Fibroblast of skin of right quadriceps (primary cell): ENCODE results near the gene PLCXD1.
"Not testable (repeated sequence)": the region's sequence is repeated elsewhere in the genome, so short reads cannot be mapped to it uniquely, and the experiment has no call there.

Experiments used
- DNase-seq: peaks from one replicate; pipeline ENCODE4 v3.0.0-alpha.2; 2013

PLCXD1 gene

GRCh38 chrX:292900-293897 is 12.0 kb downstream of the PLCXD1 start:
- no peak for DNase-seq

GRCh38 chrX:295136-295535 is 14.0 kb downstream of the PLCXD1 start:
- no peak for DNase-seq

DNA sequence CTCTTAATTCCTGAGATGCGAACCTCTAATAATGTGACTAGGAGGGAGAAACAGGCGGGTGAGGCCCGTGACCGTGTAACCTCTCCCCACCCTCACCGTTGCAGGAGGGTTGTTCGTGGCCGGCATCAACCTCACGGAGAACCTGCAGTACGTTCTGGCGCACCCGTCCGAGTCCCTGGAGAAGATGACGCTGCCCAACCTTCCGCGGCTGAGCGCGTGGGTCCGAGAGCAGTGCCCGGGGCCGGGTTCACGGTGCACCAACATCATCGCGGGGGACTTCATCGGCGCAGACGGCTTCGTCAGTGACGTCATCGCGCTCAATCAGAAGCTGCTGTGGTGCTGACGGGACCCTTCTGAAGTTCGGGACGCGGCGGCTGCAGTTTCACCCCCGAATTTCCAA is 17.8 kb downstream of the PLCXD1 start:
- DNase-seq = no peak

- no peak for DNase-seq
Observed at GRCh38 chrX:300334-300733, 19.2 kb downstream of the PLCXD1 start.

- no peak for DNase-seq
Observed at GRCh38 chrX:302975-303374, 21.8 kb downstream of the PLCXD1 start.

- DNase-seq = not testable (repeated sequence)
Observed at GRCh38 chrX:305781-306613, 24.8 kb downstream of the PLCXD1 start.

DNA sequence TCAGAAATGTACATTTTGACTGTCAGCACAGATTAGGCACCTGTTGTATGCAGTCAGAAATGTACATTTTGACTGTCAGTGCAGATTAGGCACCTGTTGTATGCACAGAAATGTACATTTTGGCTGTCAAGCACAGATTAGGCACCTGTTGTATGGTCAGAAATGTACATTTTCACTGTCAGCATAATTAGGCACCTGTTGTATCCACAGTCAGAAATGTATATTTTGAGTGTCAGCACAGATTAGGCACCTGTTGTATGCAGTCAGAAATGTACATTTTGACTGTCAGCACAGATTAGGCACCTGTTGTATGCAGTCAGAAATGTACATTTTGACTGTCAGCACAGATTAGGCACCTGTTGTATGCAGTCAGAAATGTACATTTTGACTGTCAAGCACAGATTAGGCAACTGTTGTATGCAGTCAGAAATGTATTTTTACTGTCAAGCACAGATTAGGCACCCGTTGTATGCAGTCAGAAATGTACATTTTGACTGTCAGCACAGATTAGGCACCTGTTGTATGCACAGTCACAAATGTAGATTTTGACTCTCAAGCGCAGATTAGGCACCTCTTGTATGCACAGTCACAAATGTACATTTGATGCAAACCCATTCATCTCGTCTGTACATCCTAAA is 25.6 kb downstream of the PLCXD1 start:
- not testable (repeated sequence) for DNase-seq

DNA sequence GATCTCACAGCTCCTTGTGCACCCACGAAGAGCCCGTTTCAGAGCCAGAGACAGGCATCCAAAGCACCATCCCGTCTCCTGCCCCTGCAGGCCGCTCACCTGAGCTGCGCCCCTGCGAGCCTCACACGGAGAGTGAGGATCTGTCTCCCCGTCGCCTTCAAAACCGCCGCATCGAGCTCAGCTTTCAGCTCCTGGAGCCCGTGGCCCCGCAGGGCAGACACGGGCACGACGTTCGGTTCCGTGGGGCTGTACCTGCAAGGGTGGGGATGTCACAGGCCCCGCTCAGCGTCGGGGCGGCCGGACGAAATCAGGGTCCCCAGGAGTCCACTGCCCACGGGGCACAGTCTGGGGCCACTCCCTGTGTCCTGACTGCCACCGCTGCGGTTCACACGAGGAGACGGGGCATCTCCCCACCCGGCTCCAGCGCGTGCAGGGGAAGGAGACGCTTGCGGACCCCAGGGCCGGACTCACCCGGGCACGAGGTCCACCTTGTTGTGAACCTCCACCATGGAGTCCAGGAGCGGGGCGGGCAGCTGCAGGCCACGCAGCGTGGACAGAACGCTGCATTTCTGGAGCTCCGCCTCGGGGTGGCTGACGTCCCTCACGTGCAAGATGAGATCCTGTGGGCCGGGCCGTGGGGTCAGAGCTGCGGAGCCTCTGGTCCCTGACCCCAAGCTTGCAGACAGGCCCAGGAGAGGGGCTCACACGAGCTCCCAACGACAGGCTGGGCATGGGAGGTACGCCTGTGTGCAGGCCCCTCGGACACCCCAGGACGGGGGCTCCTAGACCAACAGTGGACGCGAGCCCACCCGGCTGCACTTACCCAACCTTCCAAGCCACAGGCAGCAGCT is 26.3 kb downstream of the PLCXD1 start:
- no peak for DNase-seq

GRCh38 chrX:308821-309520 is 27.8 kb downstream of the PLCXD1 start:
- no peak for DNase-seq

- DNase-seq = no peak
Observed at GRCh38 chrX:310621-311155, 29.5 kb downstream of the PLCXD1 start.

DNA sequence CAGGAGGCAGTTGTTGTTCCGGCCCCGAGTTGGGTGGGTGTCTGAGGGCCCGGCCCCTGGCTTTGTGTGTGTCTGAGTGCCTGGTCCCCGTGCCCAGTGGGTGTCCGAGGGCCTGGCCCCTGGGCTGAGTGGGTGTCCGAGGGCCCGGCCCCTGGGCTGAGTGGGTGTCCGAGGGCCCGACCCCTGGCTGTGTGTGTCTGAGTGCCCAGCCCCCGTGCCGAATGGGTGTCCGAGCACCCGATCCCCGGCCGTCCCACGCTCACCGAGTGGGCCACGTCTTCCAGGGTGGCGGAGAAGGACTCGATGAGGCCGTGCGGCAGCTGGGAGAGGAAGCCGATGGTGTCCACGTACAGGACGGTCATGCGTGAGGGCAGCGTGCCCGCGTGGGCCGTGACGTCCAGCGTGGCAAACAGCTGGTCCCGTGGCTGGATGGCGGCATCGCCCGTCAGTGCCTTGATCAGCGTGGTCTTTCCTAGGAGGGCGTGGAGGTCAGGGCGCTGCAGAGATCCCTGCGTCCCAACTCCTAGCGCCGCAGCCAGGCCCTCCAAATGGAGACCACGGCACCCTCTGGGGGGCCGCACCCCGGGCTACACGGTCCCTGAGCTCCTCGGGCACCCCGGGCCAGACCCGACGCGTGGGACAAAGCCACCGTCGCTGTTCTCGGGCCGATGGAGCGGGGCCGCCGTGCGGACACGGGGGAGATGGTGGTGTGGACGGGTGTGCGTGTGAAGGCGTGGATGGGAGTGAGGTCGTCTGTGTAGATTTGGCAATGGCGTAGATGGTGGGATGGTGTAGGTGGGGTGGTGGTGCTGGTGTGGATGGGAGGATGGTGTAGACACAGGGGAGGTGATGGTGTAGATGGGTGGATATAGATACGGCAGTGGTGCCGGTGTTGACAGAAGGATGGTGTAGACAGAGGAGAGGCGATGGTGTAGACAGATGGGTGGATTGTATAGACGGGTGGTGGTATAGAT is 30.3 kb downstream of the PLCXD1 start:
- DNase-seq = no peak

- DNase-seq = no peak
Observed at GRCh38 chrX:312621-313331, 31.6 kb downstream of the PLCXD1 start.

- no peak for DNase-seq
Observed at GRCh38 chrX:313546-313945, 32.4 kb downstream of the PLCXD1 start.

GRCh38 chrX:314049-314448 is 32.9 kb downstream of the PLCXD1 start:
- DNase-seq = no peak

DNA sequence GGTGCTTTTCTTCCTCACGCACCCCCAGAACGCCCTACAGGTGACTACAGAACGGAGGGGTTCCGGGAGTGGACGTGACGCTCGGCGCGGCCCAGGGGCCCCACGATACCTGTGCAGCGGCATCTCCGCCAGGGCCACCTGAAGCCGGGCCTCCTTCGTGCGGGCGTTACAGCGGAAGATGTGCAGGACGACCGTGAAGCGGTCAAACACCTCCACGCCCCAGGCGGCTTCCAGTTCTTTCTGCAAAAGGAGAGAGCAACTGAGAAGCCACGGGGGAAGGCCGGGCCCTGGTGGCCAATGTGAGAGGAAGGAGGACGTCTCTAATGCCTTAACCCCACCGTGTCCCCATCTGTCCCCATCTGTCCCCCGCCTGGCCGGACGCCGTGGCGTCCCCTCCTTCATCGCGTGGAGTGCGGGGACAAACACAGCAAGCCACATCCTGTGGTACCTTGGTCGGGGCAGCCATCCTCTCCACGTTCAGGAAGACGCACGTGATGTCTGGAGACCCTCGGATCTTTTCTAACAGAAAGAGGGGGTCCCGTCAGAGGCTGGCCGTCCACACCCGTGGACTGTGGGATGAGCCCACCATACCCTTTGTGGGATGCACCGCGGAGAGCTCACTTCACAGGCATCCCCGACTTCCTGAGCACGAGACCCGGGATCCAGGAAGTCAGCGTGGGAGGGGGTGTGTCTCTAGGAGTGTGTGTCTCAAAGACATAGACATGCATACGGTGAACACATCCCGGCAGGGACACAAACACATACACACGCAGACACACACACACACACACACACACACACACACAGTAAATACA is 33.8 kb downstream of the PLCXD1 start:
- DNase-seq = no peak

DNA sequence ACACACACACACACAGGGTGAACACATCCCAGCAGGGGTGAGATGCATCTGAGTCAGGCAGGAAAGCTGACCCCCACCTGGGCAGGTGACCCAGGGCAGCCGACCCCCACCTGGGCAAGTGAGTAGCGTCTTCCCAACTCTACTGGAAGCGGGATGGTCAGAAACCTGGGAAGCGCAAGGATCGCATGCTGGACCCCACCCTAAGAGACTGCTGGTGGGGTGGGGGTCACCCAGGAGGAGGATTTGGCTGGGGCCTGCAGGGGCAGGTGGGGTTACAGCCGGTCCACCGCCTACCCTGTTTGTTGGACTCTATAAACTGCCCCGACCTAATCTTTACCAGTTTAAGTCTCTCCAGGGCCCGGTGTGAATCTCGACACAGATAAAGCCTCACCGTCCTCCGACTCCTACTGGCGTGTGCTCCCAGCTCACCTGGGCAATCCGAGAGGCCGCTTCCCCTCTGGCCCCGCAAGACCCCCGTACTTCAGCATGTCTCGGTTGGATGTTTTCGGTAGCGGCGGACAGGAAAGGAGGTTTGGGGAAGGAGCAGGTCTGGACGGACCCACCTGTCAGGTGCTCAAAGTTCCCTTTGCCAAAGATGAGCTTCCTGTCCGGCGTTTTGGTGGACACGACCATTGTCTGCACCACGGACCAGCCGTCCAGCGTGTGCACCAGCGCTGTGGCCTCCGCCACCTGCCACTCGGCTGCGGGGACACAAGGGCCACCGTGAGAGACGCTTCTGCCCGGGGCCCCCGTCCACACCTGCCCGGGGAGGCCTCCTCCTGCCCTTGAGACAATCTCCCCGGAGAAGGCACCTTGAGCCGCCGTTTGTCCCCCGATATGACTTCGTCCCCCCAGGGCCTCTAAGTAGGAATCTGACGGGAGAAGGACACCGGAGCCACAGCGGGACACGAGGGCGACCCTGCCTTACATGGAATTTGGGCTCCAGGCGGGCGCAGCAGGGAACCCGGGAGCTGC is 35.5 kb downstream of the PLCXD1 start:
- no peak for DNase-seq

- DNase-seq = no peak
Observed at GRCh38 chrX:317424-318067, 36.4 kb downstream of the PLCXD1 start.
